Suprapubic skin (tissue), 4 donors: ENCODE results near the gene ALOX12. TPM values are rescaled to one million over a fixed set of nuclear protein-coding genes. Genes with fewer than 3 reads are reported as not detected.
A peak's percentile ranks its signal among the peaks of the same experiment; 100 is the strongest.
"Not testable (repeated sequence)": the region's sequence is repeated elsewhere in the genome, so short reads cannot be mapped to it uniquely, and the experiment has no call there.

Experiments used
- DNase-seq, 2 donors: peaks; one replicate each; pipeline ENCODE4 v3.0.0-alpha.2; 2019; ENCODE audit warnings: low spot score in 2 of 2
- H3K27ac ChIP-seq: fragments of 200-600 bp; sonication (generic); one replicate; pipeline ENCODE4 v1.5.1; 2019
- H3K27me3 ChIP-seq: fragments of 200-600 bp; sonication (generic); one replicate; pipeline ENCODE4 v1.5.1; 2019
- H3K36me3 ChIP-seq: fragments of 200-600 bp; sonication (generic); one replicate; pipeline ENCODE4 v1.5.1; 2019
- H3K4me1 ChIP-seq: fragments of 200-600 bp; sonication (generic); one replicate; pipeline ENCODE4 v1.5.1; 2019
- H3K4me3 ChIP-seq: fragments of 200-600 bp; sonication (generic); one replicate; pipeline ENCODE4 v1.5.1; 2019; ENCODE audit warnings: mild to moderate bottlenecking
- H3K9me3 ChIP-seq: fragments of 200-600 bp; sonication (generic); one replicate; pipeline ENCODE4 v1.5.1; 2019
- CTCF ChIP-seq, 2 donors: fragments of 200-600 bp in 1 of 2; fragments of 450-650 bp in 1 of 2; sonication (generic) in 1 of 2; IDR thresholded peaks; one replicate each; pipeline ENCODE4 v1.5.1; 2016 to 2019; ENCODE audit warnings: antibody characterized with exemption in 2 of 2, mild to moderate bottlenecking in 1 of 2, moderate library complexity in 1 of 2
- EP300 ChIP-seq: sonication (generic); formaldehyde crosslinking; IDR thresholded peaks from one replicate; pipeline ENCODE4 v1.6.1; 2017; ENCODE audit warnings: antibody characterized with exemption
- POLR2A ChIP-seq, 2 donors: fragments of 450-650 bp; IDR thresholded peaks; one replicate each; pipeline ENCODE4 v1.6.1; 2017; ENCODE audit warnings: antibody characterized with exemption in 2 of 2, mild to moderate bottlenecking in 2 of 2, moderate library complexity in 2 of 2
- POLR2AphosphoS5 ChIP-seq, 3 donors: sonication (generic); formaldehyde crosslinking; IDR thresholded peaks; one replicate each; pipeline ENCODE4 v1.6.1; 2017; ENCODE audit warnings: antibody characterized with exemption in 3 of 3
- WGBS: methylation state at CpG from one replicate; pipeline ENCODE4 v1.1.5; 2018; 5-methylcytosine and 5-hydroxymethylcytosine counted together
- total RNA-seq, 4 donors: library from RNA; depleted of rRNA; stranded (reverse); fragments of >200 nt; gene quantifications; one replicate each; pipeline ENCODE4 v1.1.0, GENCODE V29; 2016

Gene ALOX12
- total RNA-seq, 4 donors from 2014 or later: 9.8 to 34.4 (median 22.8) TPM

GRCh38 chr17:7043182-7043496 lies 47.3 kb downstream of the ALOX12 start:
- TF ChIP-seq EP300 (no peak), POLR2AphosphoS5 (IDR thresholded peaks at IDR 0.05) (no peak), POLR2A (IDR thresholded peaks at IDR 0.05) (no peak), CTCF (IDR thresholded peaks at IDR 0.05) (no peak)
- DNase-seq: peak in 1 of 2 donors; percentile 79
- no peaks in the 10 kb centered on the region for H3K9me3 ChIP-seq
- peaks cover 47% of the 10 kb centered on the region for H3K4me1 ChIP-seq
- H3K36me3 ChIP-seq: no peaks in the 10 kb centered on the region
- 2% methylated on average over 21 of the region's 21 CpGs for WGBS
- peaks cover 8% of the 10 kb centered on the region for H3K27me3 ChIP-seq
- peak overlapping the region; percentile 60 for H3K27ac ChIP-seq
- peak overlapping the region; percentile 50 for H3K4me3 ChIP-seq

- TF ChIP-seq CTCF (IDR thresholded peaks at IDR 0.05) (no peak), POLR2A (IDR thresholded peaks at IDR 0.05) (no peak), EP300 (no peak), POLR2AphosphoS5 (IDR thresholded peaks at IDR 0.05) (no peak)
- Histone ChIP-seq H3K27ac (peak within 1 kb of the TSS; percentile 91), H3K4me1 (peaks cover 47% of the 10 kb centered on the region), H3K9me3 (no peaks in the 10 kb centered on the region), H3K36me3 (no peaks in the 10 kb centered on the region), H3K27me3 (peaks cover 8% of the 10 kb centered on the region), H3K4me3 (peak within 1 kb of the TSS; percentile 50)
- WGBS: 0% methylated on average over 24 of the region's 58 CpGs
- DNase-seq: peak in 1 of 2 donors; percentile 81
Measured at GRCh38 chr17:7043497-7044198, 47.8 kb downstream of the ALOX12 start, which contains the start of gene SLC16A11. SLC16A11 (minus strand) TSS chr17:7044092; CDS start chr17:7043513, 579 bp downstream.

GRCh38 chr17:7045492-7046126 lies 49.8 kb downstream of the ALOX12 start:
- H3K4me1 ChIP-seq: peaks cover 47% of the 10 kb centered on the region
- 31% methylated on average over 5 of the region's 5 CpGs for WGBS

GRCh38 chr17:7046127-7046724 lies 50.4 kb downstream of the ALOX12 start:
- Histone ChIP-seq H3K27ac (peak overlapping the region; percentile 91), H3K4me1 (peaks cover 47% of the 10 kb centered on the region), H3K4me3 (peak overlapping the region; percentile 42), H3K27me3 (peaks cover 8% of the 10 kb centered on the region), H3K9me3 (no peaks in the 10 kb centered on the region), H3K36me3 (no peaks in the 10 kb centered on the region)
- TF ChIP-seq EP300 (no peak), POLR2AphosphoS5 (IDR thresholded peaks at IDR 0.05) (peak in 1 of 3 donors; percentile 49)
- peak; percentile 88 to 91 for DNase-seq
- WGBS: 14% methylated on average over 15 of the region's 15 CpGs

More at GRCh38 chr17:7045492-7046126, 49.8 kb downstream of the ALOX12 start:
- H3K27me3 ChIP-seq: peaks cover 8% of the 10 kb centered on the region
- DNase-seq: no peak
- H3K27ac ChIP-seq: peak overlapping the region; percentile 91
- H3K36me3 ChIP-seq: no peaks in the 10 kb centered on the region
- TF ChIP-seq POLR2AphosphoS5 (IDR thresholded peaks at IDR 0.05) (no peak), CTCF (IDR thresholded peaks at IDR 0.05) (peak; percentile 60 to 63)
- no peaks in the 10 kb centered on the region for H3K9me3 ChIP-seq
- peak overlapping the region; percentile 42 for H3K4me3 ChIP-seq

GRCh38 chr17:7046725-7047397 lies 51.0 kb downstream of the ALOX12 start:
- H3K36me3 ChIP-seq, H3K27me3 ChIP-seq, H3K9me3 ChIP-seq, DNase-seq: not testable (repeated sequence)
- 13% methylated on average over 24 of the region's 26 CpGs for WGBS
- Histone ChIP-seq H3K27ac (peak overlapping the region; percentile 91), H3K4me1 (peaks cover 47% of the 10 kb centered on the region), H3K4me3 (peak overlapping the region; percentile 42)

- TF ChIP-seq CTCF (IDR thresholded peaks at IDR 0.05): no peak
- Histone ChIP-seq H3K4me1 (peaks cover 40% of the 10 kb centered on the region), H3K36me3 (no peaks in the 10 kb centered on the region), H3K27me3 (peaks cover 8% of the 10 kb centered on the region), H3K9me3 (no peaks in the 10 kb centered on the region), H3K4me3 (peak overlapping the region; percentile 42), H3K27ac (peak overlapping the region; percentile 91)
- DNase-seq: no peak
- 65% methylated on average over 6 of the region's 6 CpGs for WGBS
Measured at GRCh38 chr17:7047566-7047965, 51.7 kb downstream of the ALOX12 start.
